GM21515 (cell line): ENCODE measurements around the gene SLC48A1.

Experiments
- ATAC-seq: cut with Tn5 transposase; IDR thresholded peaks from one replicate; pipeline ENCODE4 v1.9.1; 2021; ENCODE audit not compliant: unreplicated experiment

SLC48A1 gene

GRCh38 chr12:47776471-47777143 lies 3.6 kb downstream of the SLC48A1 start:
- no peak for ATAC-seq

GRCh38 chr12:47777151-47777550 lies 4.1 kb downstream of the SLC48A1 start:
- no peak for ATAC-seq

GRCh38 chr12:47777741-47778558 lies 4.9 kb downstream of the SLC48A1 start:
- no peak for ATAC-seq

GRCh38 chr12:47778881-47779280 lies 5.8 kb downstream of the SLC48A1 start:
- ATAC-seq, result no peak

GRCh38 chr12:47779301-47779942 lies 6.4 kb downstream of the SLC48A1 start:
- ATAC-seq, result peak; percentile 84

GRCh38 chr12:47779943-47780504 lies 7.0 kb downstream of the SLC48A1 start:
- ATAC-seq, result no peak

- no peak for ATAC-seq
These were observed 8.7 kb downstream of the SLC48A1 start for GRCh38 chr12:47781479-47782371.

GRCh38 chr12:47782372-47782770 lies 9.3 kb downstream of the SLC48A1 start:
- ATAC-seq, result no peak

- ATAC-seq, result no peak
These were observed 10.2 kb downstream of the SLC48A1 start for GRCh38 chr12:47783024-47783755.

- ATAC-seq, result no peak
These were observed 11.1 kb downstream of the SLC48A1 start for GRCh38 chr12:47783821-47784819.

GRCh38 chr12:47785036-47785886 lies 12.2 kb downstream of the SLC48A1 start:
- ATAC-seq, result no peak

GRCh38 chr12:47785887-47786661 lies 13.0 kb downstream of the SLC48A1 start:
- no peak for ATAC-seq

- no peak for ATAC-seq
These were observed 13.7 kb downstream of the SLC48A1 start for GRCh38 chr12:47786662-47787280.

GRCh38 chr12:47787596-47788319 lies 14.7 kb downstream of the SLC48A1 start:
- no peak for ATAC-seq

- no peak for ATAC-seq
These were observed 16.1 kb downstream of the SLC48A1 start for GRCh38 chr12:47789141-47789540.
